SU-DHL-6 (cell line): ENCODE results near the gene TPSB2.

Experiments used
- EZH2phosphoT487 ChIP-seq: fragments of 200-600 bp; sonication (generic), shearing (Covaris generic); conservative IDR thresholded peaks from 2 replicates; pipeline ENCODE4 v1.6.1; 2018; ENCODE audit warnings: mild to moderate bottlenecking, antibody characterized with exemption, low read length, moderate library complexity, mixed read lengths
- TF ChIP-seq, protein P1 (sequence below): fragments of 200-600 bp; sonication (generic); IDR thresholded peaks from one replicate; pipeline ENCODE4 v1.5.1; 2017; ENCODE audit warnings: antibody characterized with exemption, mild to moderate bottlenecking, low read length, moderate library complexity; ENCODE audit not compliant: insufficient read depth, poor library complexity, severe bottlenecking

DNA sequence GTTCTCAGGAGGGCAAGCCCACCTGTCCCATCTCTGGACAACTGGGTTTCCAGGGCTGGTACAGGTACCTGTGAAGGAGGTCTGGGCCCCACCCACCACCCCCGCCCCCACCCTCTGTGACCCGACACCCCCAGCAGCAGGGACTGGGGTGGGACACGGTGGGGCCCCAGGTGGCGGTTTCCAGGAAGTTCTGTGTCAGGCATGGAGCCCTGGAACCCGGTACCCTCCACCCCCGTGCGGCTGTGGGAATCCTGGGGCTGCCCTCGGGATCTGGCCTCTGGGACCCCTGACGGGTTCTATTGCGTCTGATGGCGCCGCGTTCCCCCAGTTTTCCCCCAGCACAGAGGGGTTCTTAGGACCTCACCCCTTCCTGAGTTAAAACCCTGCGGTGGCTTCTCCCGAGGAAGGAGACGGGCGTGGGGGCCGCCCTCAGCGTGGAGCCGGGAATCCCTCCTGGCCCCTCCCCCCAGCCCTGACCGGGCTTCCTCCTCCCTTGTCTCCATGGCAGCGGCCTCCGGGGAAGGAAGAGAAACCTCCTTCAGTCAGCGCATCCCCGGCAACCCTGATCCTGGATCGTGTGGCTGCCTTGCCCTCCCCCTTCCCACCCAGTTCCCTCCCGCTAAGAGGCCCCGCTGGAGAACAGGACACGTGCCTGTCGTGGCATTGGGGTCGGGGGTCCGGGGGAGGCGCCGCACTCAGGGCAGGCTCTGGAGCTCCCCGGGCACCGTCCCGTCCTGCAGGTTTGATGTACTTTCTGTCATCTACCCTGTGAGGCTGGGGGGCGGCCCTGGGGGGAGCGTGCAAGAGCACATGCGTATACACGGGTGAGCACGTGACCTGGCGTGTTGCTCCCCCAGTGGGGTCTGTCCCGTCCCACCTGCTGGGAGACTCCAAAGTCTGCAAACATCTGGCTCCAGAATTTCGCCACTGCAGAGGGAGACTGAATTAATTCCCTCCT is 46.8 kb downstream of the TPSB2 start:
- TF ChIP-seq, protein P1, sequence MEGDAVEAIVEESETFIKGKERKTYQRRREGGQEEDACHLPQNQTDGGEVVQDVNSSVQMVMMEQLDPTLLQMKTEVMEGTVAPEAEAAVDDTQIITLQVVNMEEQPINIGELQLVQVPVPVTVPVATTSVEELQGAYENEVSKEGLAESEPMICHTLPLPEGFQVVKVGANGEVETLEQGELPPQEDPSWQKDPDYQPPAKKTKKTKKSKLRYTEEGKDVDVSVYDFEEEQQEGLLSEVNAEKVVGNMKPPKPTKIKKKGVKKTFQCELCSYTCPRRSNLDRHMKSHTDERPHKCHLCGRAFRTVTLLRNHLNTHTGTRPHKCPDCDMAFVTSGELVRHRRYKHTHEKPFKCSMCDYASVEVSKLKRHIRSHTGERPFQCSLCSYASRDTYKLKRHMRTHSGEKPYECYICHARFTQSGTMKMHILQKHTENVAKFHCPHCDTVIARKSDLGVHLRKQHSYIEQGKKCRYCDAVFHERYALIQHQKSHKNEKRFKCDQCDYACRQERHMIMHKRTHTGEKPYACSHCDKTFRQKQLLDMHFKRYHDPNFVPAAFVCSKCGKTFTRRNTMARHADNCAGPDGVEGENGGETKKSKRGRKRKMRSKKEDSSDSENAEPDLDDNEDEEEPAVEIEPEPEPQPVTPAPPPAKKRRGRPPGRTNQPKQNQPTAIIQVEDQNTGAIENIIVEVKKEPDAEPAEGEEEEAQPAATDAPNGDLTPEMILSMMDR, result no peak
- TF ChIP-seq EZH2phosphoT487, result no peak
